ENCODE data around the gene HLF.

- TF ChIP-seq EZH2 (IDR thresholded peaks at IDR 0.05; ENCODE audit: borderline replicate concordance, low read depth, low read length, severe bottlenecking) (no peak), JUN (IDR thresholded peaks at IDR 0.05; ENCODE audit: borderline replicate concordance, insufficient read depth, insufficient read length, low read depth) (no peak), CTCF (IDR thresholded peaks at IDR 0.05; ENCODE audit: extremely low read depth in 1 of 2, insufficient read depth in 1 of 2, low read depth in 1 of 2, low read length in 2 of 2) (no peak), POLR2A (IDR thresholded peaks at IDR 0.05; ENCODE audit: low read depth, low read length) (no peak), POLR2AphosphoS5 (IDR thresholded peaks at IDR 0.05; ENCODE audit: insufficient read depth, low read depth, low read length) (no peak), MYC (IDR thresholded peaks at IDR 0.05; ENCODE audit: low read depth, low read length) (no peak)
Observed at GRCh38 chr17:55219934-55220333, 44.8 kb upstream of the HLF start.

Measured in endothelial cell of umbilical vein (primary cell).